CD4-positive, alpha-beta T cell treated with Interferon gamma for 1 hour (primary cell): Measurements from ENCODE around the gene UBE2J1.
"Not testable (repeated sequence)": the region's sequence is repeated elsewhere in the genome, so short reads cannot be mapped to it uniquely, and the experiment has no call there.

ENCODE experiments used
- DNase-seq: peaks from one replicate; pipeline ENCODE4 v3.0.0-alpha.2; 2020

The UBE2J1 gene, protein sequence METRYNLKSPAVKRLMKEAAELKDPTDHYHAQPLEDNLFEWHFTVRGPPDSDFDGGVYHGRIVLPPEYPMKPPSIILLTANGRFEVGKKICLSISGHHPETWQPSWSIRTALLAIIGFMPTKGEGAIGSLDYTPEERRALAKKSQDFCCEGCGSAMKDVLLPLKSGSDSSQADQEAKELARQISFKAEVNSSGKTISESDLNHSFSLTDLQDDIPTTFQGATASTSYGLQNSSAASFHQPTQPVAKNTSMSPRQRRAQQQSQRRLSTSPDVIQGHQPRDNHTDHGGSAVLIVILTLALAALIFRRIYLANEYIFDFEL

DNA sequence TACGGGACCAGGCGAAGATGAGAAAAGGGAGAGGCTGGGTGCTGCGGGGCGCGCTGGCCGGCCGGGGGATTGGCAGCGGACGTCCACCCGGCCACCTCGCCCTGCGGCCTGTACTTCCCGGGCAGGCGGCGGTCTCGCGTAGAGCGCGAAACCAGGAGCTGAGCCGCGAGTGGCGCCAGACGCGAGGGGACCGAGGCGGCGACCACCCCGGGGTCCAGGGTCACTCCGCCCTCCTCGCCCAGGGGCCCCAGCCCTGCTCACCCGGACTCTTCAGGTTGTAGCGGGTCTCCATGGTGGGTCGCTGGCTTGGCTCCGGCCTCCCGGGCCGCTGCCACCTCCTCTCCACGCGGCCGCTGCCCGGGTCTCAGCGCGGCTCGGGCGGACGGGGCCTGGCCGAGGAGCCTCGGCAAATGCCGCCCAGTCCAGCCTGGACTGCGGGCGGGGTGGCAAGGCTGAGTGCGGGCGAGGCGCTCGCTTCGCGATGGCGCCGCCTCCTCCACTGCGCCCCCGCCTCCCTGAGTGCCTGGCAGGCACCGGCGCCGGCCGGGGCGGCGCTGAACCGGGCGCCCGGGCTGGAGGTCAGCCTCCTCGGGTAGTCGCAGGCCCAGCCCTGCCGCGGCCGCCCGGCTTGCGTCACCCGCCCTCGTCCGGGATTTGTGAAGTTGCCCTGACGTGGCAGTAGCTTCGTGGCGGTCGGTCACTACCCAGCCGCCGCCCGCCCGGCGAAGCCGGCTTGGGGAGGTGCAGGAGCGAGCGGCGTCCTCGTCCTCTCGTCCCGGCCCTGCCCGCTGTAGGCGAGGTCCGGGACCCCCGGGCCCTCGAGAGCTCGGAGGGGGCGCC lies at the start of gene UBE2J1:
Gene UBE2J1 (minus strand): TSS at position 445 of the 840 bp plus-strand sequence. CDS start 153 bp downstream, at position 292.
- DNase-seq, result peak; percentile 86

DNA sequence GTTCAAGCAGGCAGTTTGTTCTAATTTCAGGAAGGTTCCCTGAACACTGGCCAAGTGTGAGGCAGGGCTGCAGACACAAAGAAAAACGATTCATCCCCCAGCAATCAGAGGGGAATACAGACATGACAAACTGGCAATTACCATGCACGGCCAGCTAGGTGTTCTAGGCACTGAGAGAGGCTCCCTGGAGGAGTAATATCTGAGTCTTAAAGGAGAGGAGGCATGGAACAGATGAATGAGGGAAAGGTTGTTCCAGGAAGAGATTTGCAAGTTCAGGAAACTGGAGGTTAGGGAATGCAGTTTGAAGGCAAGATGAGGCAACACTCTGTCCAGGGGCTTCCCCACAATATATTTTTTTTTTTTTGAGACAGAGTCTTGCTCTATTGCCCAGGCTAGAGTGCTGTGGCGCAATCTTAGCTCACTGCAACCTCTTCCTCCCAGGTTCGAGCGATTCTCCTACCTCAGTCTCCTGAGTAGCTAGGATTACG lies 48.4 kb upstream of the UBE2J1 start:
- no peak for DNase-seq

DNA sequence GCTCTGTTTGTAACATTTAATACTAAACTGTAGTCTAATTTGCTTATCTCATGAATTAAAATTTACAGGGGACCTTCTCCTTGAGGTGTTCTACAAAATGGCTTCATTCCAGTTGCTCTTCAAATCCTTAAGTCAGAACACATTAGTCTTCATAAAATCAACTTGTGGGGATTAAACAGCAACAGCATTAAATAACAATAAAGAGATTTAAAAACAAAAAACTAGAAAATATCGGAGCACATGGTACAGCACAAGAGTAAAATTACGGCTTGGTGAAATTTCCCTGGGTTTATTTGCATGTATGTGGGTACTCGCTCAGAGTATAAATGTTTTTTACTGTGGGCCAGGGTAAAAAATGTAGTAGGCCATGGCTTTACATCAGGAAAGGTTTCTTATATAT lies 47.5 kb upstream of the UBE2J1 start:
- DNase-seq, result no peak

DNA sequence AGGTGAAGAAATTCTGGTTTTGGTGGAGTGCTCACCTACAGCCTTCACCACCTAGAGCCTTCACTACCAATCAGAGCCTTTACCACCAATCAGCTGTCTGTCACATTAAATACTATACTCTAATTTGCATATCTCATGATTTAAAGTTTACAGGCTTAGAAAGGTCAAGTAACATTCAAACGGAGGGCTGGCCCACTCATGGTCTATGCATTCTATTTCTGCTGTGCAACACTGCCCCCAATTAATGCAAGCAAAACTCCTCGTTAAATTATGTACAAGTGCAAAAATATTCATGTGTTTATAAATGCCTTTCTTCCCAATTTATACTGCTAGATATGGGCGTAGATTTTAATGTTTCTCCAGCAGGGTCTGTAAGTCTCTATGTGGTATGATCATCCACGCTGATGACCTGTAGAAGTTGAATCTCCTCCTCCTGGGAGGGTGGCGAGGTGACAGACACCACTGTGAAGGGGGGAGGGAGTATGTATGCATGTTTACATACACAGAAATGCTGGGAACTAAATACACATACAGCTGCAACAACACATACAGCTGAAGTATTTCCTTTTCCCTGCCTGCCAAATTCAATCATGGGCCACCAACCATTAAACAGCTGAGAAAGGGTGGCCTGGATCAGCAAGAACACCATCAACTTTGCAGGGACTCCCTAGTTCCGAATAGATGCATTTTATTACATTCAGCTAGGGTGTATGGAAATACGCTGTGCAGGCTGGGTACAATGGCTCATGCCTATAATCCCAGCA lies 46.4 kb upstream of the UBE2J1 start:
- DNase-seq, result no peak

DNA sequence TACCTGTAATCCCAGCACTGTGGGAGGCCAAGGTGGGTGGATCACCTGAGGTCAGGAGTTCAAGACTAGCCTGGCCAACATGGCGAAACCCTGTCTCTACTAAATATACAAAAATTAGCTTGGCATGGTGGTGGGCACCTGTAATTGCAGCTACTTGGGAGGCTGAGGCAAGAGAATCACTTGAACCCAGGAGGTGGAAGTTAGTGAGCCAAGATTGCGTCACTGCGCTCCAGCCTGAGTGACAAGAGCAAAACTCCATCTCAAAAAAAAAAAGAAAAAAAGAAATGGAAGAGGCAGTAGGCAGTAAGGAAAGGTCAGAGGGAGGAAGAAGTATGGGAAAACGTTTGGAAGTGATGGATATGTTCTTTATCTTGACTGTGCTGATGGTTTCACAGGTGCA lies 45.4 kb upstream of the UBE2J1 start:
- not testable (repeated sequence) for DNase-seq

DNA sequence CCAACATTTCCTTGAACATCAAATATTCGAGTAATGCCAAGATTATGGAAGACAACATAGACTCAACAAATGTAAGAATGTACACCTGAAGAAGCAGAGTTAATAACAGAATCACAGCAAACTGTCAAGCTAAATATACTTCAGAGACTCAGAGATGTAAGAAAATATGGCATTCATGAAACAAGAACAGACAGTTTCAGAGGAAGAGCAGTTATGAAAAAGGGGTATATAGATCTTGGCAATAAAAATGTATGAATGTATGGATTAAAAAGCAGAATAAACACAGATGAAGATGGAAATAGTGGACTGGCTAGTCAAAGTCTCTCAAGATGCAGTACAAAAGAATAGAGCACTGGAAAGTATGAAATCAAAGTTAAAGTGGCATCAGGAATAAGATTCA lies 41.1 kb upstream of the UBE2J1 start:
- no peak for DNase-seq

DNA sequence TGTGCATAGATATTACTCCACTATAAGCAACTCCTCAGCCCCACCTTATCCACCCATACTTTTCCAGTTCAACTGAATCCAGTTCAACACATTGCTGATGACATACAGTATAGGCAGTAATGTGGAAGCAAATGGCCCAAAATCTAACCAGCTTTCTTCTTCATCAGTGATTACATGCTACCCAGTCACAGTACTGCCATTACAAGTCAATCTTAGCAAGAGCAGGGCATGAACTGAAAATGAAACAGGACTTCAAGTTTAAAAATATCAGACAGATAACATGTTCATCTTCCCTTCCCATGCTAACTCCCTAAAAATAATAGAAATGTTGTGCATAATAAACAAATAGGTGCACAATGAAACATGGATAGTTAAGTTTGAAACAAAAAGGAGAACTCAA lies 40.3 kb upstream of the UBE2J1 start:
- DNase-seq, result no peak

DNA sequence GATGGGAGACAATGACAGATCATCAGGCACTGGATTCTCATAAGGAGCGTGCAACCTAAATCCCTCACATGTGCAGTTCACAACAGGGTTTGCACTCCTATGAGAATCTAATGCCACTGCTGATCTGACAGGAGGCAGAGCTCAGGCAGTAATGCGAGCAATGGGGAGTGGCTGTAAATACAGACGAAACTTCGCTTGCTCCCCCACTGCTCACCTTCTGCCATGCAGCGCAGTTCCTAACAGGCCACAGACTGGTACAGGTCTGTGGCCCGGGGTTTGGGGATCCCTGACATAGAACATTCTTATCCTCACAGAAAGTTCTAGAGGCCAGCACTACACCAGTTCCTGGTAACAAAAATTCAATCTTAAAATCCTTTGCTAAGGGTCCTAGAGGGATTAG lies 36.3 kb upstream of the UBE2J1 start:
- DNase-seq, result no peak

DNA sequence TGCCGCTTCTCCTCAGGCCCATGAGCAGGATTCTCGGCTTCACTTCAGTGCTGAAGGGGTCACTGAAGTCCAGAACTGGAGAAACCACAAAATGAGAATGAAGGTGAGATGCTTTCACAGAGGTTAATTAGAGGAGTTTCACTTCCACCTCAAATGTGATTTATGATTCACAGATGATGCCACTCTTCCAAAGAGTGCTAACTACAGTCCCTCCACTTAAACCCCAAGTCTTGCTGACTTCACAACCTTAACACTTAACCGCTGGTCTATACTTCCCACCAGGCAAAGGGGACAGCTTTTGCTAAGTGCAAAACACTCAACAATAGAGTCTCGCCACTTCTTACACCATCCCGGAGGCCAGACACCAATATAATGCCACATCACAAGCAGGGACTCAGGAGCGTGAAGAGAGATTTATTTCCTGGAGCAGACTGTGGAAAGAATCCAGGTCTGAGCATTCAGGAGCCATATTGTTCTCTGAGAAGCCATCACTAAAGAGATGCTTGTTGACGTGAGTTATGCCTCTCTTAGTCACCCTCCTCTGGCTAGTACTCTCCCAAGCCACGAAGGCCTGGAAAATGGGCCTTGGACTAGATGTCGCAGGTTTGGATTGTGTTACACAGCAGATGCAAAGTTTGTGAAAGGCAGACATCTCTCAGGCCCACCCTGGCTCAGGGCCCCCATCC lies 35.1 kb upstream of the UBE2J1 start:
- DNase-seq, result no peak

DNA sequence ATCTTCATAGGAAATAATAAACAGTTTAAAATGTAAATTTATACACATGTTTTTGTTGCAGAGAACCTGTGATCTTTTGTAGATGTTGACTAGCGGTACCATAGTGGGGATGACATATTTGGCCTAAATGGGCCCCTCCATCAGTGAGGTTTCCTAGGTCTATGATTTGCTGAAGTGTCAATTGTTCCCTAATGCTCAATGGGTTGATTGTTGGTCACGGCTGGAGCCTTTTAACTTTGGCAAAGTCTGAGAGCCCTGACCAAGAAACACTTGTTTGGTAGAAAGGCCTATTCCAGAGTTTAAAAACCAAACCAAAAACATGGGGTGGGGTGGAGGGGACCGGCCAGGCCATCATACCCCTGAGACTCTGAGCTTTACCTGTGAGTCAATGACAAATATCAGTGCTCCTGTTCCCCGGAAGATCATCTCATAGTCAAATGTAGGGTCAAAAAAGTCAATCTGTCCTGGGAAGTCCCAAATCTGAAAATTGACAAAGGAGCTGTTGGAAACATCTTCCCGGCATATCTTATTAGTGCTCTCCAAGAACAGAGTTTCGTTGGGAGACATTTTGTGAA lies 34.5 kb upstream of the UBE2J1 start:
- DNase-seq, result no peak

DNA sequence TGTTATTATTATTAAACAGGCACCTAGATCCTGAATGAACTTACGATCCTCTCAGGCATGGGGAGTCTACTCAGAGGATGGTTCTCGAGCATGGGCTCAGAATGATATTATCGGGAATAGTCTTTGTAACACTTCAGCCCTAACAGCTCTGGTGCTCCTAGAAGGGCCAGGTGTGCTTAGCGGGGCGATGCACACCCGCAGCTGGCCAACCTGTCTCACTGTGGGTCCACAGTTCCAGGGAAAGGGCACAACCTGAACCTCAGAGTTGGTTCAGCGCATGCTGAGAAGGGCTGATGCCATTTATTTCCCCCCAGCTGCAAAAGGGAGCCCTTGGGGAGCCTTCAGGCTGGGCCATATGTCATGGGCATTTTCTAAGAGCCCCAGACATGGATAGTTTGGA lies 33.3 kb upstream of the UBE2J1 start:
- DNase-seq, result no peak

DNA sequence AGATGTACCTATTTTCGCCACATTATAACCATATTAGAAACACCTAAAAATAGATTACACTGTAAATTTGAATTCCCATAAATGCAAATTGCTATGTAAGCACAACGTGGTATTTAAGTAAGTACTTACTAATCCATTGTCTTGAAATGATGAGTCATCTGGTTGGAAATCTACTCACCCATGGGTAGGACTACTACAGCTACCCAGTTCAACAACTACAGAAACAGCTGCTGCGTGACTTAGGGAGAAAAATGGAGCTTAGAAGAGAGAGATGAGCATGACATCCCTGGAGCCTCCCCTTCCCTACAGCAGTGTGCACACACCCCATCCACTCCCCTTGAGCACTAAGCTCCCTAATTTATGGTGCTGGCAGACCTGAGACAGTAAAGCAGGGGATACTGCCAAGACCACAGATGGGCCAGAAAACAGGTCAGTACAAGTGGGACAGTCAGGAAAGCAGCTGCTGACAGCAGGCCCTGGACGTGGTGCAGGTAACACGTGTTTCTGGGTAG lies 32.7 kb upstream of the UBE2J1 start:
- no peak for DNase-seq

DNA sequence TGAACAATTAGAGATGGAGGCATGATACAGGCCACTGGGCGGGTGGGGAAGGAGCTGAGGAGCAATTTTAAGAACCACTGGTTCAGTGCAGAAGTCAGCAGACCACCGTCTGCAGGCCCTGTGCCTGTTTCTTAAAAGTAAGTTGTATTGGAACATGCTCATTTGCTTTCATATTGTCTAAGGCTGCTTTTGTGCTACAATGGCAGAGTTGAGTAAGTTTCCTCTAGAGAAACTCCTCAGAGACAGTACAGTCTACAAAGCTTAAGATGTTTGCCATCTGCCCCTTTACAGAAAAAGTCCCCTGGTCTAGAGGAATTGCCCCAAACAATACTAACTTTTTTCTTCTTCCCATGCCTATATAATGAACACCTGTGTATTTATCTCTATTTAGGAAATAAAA lies 28.5 kb upstream of the UBE2J1 start:
- no peak for DNase-seq

DNA sequence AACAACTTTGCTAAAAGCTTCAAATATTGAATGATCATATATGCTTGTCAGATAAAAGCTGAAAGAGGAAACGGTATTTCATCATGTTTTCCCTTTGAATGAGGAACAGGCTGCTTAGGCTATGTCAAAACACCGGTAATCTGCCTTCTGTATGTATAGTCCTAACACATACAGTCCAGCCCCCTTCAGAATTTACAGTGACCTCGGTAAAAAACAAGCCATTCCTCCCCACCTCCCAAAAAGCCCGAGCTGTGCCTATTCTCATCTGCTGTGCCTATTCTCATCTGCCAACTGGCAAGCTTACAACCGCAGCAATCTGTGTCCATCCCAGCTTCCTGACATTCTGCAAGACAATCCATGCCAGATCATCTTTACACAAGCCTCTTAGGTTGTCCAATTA lies 26.8 kb upstream of the UBE2J1 start:
- DNase-seq, result no peak

DNA sequence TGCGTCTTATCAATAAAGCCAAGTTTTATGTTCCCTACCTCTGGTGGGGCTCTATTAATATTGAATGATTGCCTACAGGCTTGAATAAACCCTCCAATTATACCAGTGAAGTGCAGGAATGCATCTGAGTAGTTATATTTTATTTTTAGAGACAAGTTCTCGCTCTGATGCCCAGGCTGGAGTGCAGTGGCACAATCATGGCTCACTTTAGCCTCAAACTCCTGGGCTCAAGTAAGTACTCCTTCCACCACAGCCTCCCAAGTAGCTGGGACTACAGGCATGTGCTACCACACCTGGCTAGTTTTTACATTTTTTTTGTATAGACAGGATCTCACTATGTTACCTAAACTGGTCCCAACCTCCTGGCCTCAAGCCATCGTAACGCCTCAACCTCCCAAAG lies 26.1 kb upstream of the UBE2J1 start:
- DNase-seq, result no peak

DNA sequence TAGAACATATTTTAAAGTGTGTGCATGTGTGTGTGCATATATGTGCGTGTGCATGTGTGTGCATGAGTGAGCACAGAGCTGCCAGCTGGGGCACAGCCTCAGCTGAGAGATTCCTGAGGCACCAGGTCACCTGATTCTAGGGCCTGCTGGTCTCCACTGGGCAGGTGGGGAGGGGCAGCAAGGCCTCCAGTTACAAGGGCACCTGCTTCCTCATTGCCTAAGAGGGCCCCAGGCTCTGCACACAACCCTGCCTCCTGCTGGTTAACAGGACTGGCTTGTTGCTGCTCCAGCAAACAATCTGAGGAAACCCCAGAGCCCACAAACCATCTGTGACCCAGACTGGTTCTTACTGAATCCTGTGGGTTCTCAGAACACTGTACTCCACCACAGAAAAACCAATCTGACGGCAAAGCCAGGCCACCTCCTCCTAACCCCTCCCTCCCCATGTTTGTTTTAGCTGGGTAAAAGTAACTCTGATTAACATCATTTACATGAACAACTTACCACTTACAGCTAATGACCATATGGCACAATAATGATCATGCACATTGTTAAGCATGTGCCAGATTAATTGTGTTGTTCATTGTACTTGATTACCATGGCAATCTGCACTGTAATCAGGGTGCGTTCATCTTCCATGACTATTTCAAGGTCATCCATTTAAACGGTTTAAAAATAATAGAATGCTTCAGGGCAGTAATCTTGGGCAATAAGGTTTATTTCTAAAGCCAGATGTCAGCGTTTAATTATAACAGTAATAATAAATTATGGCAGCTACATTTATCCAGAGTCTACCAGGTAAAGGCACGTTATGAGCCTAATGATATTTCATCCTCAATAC lies 23.1 kb upstream of the UBE2J1 start:
- DNase-seq, result peak; percentile 73

DNA sequence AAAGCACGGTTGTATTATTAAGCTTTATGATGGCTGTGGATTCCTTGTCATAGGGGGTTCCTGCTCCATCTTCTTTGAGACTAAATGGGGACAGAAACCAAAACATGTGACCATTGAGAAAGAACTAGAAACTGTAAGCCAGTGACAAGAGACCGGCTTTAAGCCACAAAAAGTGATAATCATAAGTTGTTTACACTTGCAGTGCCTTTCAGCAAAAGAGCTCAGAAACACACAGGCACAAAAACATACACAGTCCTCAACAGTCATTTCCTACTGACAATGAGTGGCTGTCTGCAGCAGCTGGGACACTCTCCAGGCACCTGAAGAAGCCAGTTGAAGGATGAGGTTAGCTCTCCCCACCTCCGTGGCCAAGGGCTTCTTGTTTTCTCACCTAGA lies 20.0 kb upstream of the UBE2J1 start:
- no peak for DNase-seq

DNA sequence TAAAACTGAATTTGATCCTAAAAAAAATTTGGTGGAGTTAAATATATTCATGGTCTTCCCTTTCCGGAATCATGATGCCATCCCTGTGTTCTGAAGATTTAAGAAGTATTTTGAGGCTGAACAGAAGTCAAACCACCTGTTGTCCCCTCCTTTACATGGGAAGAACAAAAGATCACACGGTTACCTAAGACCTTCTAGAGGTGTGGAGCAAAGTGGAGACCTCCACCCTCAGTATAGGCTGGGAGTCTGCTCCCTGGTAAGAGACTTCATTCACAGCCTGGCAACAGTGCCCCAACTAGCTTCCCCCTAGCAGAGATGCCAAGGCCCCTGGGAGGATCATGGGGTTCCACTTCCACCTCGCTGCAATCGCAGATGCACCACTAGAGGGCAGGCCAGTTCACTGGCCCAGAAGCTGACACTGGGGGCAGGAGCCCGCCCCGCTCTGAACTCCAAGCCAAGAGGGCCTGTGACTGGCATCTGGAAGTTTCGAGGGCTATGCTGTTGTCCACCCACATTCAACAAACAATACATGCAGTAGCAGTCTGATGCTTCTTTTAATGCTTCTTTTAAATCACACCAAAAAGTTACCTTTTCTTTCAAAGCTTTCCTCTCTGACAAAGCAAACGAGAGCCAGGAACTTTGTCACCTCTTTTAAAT lies 19.5 kb upstream of the UBE2J1 start:
- peak; percentile 78 for DNase-seq

DNA sequence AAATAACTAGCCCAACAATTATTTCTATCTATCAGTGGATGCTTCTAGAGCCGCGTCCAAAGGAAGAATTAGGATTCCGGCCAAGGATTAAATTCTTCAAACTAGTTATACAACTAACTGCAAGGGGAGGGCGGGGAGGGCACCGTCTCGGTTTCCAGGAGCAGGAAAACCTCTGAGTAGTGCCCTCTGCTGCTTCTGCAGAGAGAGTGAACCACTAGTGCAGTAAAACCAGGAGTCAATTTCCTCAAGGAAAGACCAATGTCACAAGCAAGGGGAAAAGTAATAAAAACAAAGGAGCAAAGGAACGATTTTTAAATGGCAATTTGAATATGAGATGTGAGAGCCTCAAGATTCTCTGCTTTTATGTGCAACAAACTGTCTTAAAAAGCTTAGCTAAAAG lies 16.5 kb upstream of the UBE2J1 start:
- DNase-seq, result no peak

DNA sequence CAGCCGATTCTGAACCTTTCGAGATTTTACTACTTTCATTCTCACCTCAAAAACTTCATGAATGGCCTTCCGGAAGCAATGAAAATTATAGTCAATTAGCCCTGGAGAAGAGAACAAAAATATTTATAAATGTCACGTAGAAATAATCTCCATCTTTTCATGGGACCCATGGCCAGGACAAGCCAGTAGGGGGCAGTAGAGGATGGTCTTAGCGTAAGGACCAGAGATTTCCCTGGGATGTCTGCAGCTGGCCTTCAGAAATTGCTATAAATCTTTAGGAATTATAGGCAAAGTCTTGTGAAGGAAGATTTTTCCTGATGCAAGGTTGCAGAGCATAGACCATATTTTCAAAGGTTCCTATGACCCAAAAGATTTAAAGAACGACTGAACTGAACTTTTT lies 15.6 kb upstream of the UBE2J1 start:
- DNase-seq, result peak; percentile 27

DNA sequence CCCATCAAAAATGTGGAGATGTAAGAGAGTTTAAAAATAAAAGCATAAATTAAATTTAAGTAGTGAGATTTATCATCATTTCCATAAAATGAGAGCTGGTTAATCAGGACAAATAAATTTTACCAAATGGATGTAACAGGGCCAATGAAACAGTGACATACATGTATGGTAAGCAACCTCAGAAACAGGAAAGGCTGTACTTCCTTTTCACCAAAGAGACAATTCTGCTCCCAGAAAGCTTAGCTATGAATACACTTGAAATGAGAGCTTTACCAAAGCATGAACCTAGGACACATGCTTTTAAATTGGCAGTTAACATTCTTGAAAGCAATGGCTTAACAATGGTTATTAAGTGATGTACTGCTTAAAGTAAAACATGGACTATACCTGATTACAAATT lies 12.1 kb upstream of the UBE2J1 start:
- no peak for DNase-seq
